ENCODE data around the gene LTK. TPM values are rescaled to one million over a fixed set of nuclear protein-coding genes. Genes with fewer than 3 reads are reported as not detected.

Gene LTK
- total RNA-seq, 1 experiment from 2014 or later, result 9.2 TPM

- TF ChIP-seq CBX3 (IDR thresholded peaks at IDR 0.05; ENCODE audit: low read depth), result no peak
Measured at GRCh38 chr15:41554343-41554742, 40.7 kb upstream of the LTK start (continued).

DNA sequence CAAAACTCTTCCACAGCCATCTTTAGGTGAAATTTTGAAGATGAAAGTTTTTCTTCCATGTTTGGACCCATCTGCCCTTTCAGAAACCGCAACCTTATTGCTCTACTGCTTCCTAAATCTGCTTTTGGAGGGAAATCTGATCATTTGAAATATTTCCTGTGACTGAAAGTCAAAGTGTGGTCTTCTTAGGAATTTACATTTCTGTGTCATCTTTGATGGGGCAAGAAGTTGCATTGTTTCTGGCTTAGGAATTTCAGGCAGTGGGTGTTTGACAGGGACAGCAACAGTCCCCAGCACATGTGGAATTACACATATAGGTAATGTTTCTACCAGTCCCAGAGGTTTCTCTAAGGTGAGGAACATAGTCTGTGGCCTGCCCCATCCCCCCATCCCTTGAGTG lies 40.1 kb upstream of the LTK start:
- no peak for DNase-seq (ENCODE audit: low read depth, low spot score)
- H3K9me2 ChIP-seq (ENCODE audit: insufficient read depth), result no peaks in the 10 kb centered on the region
- TF ChIP-seq TCF7L2 (IDR thresholded peaks at IDR 0.05; ENCODE audit: borderline replicate concordance, extremely low read depth, insufficient read depth, insufficient read length) (no peak), SP1 (IDR thresholded peaks at IDR 0.05; ENCODE audit: low read depth) (no peak), ZFX (IDR thresholded peaks at IDR 0.05) (no peak), EGR1 (IDR thresholded peaks at IDR 0.05; ENCODE audit: low read depth) (no peak), JUND (IDR thresholded peaks at IDR 0.05) (no peak), CBX3 (IDR thresholded peaks at IDR 0.05; ENCODE audit: low read depth) (no peak), RAD21 (IDR thresholded peaks at IDR 0.05; ENCODE audit: low read depth) (no peak), FOSL1 (IDR thresholded peaks at IDR 0.05; ENCODE audit: low read depth) (no peak), YY1 (IDR thresholded peaks at IDR 0.05; ENCODE audit: extremely low read depth, insufficient replicate concordance, low read depth, low read length) (no peak), POLR2A (IDR thresholded peaks at IDR 0.05; ENCODE audit: borderline replicate concordance, extremely low read depth, insufficient read depth, insufficient read length) (no peak), ZBTB33 (IDR thresholded peaks at IDR 0.05; ENCODE audit: extremely low read depth, insufficient replicate concordance, low read length) (no peak), ELF1 (IDR thresholded peaks at IDR 0.05; ENCODE audit: borderline replicate concordance, low read depth) (no peak), EZH2phosphoT487 (IDR thresholded peaks at IDR 0.05; ENCODE audit: borderline replicate concordance) (no peak), SIN3A (IDR thresholded peaks at IDR 0.05; ENCODE audit: low read depth) (no peak), CEBPB (IDR thresholded peaks at IDR 0.05; ENCODE audit: low read depth) (no peak), ATF3 (IDR thresholded peaks at IDR 0.05) (no peak), ZNF274 (IDR thresholded peaks at IDR 0.05; ENCODE audit: low read depth, low read length) (no peak)
- TF ChIP-seq, protein P1, sequence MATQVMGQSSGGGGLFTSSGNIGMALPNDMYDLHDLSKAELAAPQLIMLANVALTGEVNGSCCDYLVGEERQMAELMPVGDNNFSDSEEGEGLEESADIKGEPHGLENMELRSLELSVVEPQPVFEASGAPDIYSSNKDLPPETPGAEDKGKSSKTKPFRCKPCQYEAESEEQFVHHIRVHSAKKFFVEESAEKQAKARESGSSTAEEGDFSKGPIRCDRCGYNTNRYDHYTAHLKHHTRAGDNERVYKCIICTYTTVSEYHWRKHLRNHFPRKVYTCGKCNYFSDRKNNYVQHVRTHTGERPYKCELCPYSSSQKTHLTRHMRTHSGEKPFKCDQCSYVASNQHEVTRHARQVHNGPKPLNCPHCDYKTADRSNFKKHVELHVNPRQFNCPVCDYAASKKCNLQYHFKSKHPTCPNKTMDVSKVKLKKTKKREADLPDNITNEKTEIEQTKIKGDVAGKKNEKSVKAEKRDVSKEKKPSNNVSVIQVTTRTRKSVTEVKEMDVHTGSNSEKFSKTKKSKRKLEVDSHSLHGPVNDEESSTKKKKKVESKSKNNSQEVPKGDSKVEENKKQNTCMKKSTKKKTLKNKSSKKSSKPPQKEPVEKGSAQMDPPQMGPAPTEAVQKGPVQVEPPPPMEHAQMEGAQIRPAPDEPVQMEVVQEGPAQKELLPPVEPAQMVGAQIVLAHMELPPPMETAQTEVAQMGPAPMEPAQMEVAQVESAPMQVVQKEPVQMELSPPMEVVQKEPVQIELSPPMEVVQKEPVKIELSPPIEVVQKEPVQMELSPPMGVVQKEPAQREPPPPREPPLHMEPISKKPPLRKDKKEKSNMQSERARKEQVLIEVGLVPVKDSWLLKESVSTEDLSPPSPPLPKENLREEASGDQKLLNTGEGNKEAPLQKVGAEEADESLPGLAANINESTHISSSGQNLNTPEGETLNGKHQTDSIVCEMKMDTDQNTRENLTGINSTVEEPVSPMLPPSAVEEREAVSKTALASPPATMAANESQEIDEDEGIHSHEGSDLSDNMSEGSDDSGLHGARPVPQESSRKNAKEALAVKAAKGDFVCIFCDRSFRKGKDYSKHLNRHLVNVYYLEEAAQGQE (IDR thresholded peaks at IDR 0.05; ENCODE audit: low read depth), result no peak
- TF ChIP-seq, protein P2, sequence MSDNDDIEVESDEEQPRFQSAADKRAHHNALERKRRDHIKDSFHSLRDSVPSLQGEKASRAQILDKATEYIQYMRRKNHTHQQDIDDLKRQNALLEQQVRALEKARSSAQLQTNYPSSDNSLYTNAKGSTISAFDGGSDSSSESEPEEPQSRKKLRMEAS (IDR thresholded peaks at IDR 0.05), result no peak
- no peaks in the 10 kb centered on the region for H4K20me1 ChIP-seq (ENCODE audit: insufficient read depth)
- no peak for ATAC-seq
- BruUV-seq (replicated peaks), result no TSS peak
- H3K27me3 ChIP-seq (ENCODE audit: insufficient read depth, low read length), result no peaks in the 10 kb centered on the region
- no peak overlapping the region for H3K4me3 ChIP-seq (replicated peaks in 1 of 2; ENCODE audit: low read depth in 1 of 2, low read length in 2 of 2)
- ChIA-PET CTCF (no interaction called here), RAD21 (ENCODE audit: low non-redundant PET in 1 of 2, low total read pairs in 2 of 2, uncharacterized antibody in 2 of 2, unreplicated experiment in 2 of 2) (no interaction called here), POLR2A (no interaction called here)
- H3K4me1 ChIP-seq (ENCODE audit: control insufficient read depth in 1 of 2, insufficient read depth in 2 of 2, low read length in 2 of 2), result peaks cover 7 to 11% of the 10 kb centered on the region in 2 experiments; a peak in 3 of 4 replicates
- intact Hi-C loops (cut with micrococcal nuclease), result no loop called here
- H3K9ac ChIP-seq (ENCODE audit: low read length), result no peak overlapping the region
- H2AFZ ChIP-seq (ENCODE audit: low read depth, low read length, poor library complexity, severe bottlenecking), result no peak overlapping the region
- H3K4me2 ChIP-seq (ENCODE audit: low read length), result no peak overlapping the region
- no peak overlapping the region for H3K27ac ChIP-seq (ENCODE audit: low read depth, low read length)
- no peaks in the 10 kb centered on the region for H3K79me2 ChIP-seq (ENCODE audit: insufficient read depth, low read length)
- no peaks in the 10 kb centered on the region for H3K9me3 ChIP-seq (ENCODE audit: control insufficient read depth in 1 of 2, insufficient read depth in 1 of 2, low read depth in 1 of 2, low read length in 2 of 2)
- H3K36me3 ChIP-seq (ENCODE audit: control insufficient read depth in 1 of 2, insufficient read depth in 2 of 2, low read length in 2 of 2), result no peaks in the 10 kb centered on the region

All from HCT116 (cell line).